ENCODE data around the gene RRM2.

- TF ChIP-seq CTCF (conservative IDR thresholded peaks at IDR 0.05 in 1 of 2, IDR thresholded peaks at IDR 0.05 in 1 of 2; ENCODE audit: low read depth in 1 of 2, low read length in 2 of 2) (no peak), EZH2 (IDR thresholded peaks at IDR 0.05; ENCODE audit: low read length, missing control alignments) (no peak)
Observed at GRCh38 chr2:10078704-10079265, 43.8 kb upstream of the RRM2 start.
